IPS-20b (cell line): Measurements from ENCODE around the gene SND1.
A peak's percentile ranks its signal among the peaks of the same experiment; 100 is the strongest.
"Not testable (repeated sequence)": the region's sequence is repeated elsewhere in the genome, so short reads cannot be mapped to it uniquely, and the experiment has no call there.

Source experiments
- H3K27ac ChIP-seq: one replicate; pipeline ENCODE4 v1.5.1; 2013; ENCODE audit warnings: low read length
- H3K27me3 ChIP-seq: 2 replicates; pipeline ENCODE4 v1.6.1; 2013; ENCODE audit warnings: mild to moderate bottlenecking, low read length, inconsistent platforms; ENCODE audit not compliant: insufficient read depth
- H3K36me3 ChIP-seq: 2 replicates; pipeline ENCODE4 v1.6.1; 2013; ENCODE audit warnings: low read depth, mild to moderate bottlenecking, inconsistent platforms, low read length, moderate library complexity; ENCODE audit not compliant: insufficient read depth
- H3K4me1 ChIP-seq: 2 replicates; pipeline ENCODE4 v1.6.1; 2013; ENCODE audit warnings: mild to moderate bottlenecking, control low read depth, inconsistent platforms, low read length, moderate library complexity; ENCODE audit not compliant: insufficient read depth
- H3K4me3 ChIP-seq: 2 replicates; pipeline ENCODE4 v1.5.1; 2013; ENCODE audit warnings: mild to moderate bottlenecking, low read length, inconsistent platforms
- H3K9ac ChIP-seq: 2 replicates; pipeline ENCODE4 v1.6.1; 2013; ENCODE audit warnings: low read depth, mild to moderate bottlenecking, inconsistent platforms, low read length, moderate library complexity
- H3K9me3 ChIP-seq: 2 replicates; pipeline ENCODE4 v1.6.1; 2013; ENCODE audit warnings: mild to moderate bottlenecking, low read depth, low read length, inconsistent platforms; ENCODE audit not compliant: insufficient read depth

SND1 gene

DNA sequence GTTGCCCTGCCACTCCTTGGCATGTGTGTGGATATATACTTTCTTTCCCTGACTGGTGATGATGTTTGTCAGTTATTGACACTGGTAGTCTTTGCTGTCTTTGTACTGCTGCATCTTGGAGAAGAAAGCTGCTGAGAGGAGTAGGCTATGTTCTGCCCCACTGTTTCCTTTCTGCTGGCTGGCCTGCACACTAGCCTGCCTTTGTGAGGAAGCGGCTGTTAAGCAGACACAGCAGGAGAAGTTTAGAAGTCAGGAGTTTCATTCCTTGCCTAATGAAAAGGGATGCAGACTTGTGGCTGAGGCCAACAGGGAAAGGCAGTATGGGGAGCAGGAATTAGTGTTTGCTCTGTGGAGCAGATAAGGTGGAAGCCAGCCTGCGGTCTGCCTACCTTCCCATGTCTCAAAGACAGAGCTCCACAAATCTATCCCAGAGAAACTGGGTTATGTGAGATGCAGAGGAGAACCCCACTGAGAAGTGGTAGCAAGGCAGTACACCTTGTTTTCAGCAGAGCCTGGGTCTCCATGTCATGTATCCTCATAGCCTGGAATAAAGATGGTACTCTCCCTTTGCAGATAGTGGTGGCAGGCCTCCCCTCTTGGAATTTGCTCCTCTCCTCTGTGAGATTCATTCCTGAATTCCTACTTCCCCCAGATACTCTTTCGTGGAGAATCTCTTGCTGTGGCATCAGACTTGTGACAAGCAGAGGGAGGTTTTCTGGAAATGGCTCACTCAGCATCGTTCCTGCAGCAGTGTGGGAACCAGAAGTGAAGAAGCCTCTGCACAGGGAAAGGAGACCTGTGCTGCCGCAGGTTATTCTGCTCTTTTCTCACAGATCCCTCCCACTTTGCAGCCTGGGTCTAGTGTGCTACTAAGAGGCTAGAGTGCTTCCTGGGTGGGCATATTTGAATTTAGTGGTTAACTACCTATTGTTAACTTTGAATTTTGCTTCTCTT is 249.0 kb downstream of the SND1 start:
- Histone ChIP-seq H3K9me3 (no peaks in the 10 kb centered on the region), H3K27ac (no peak overlapping the region), H3K27me3 (no peaks in the 10 kb centered on the region), H3K4me3 (peak overlapping the region; percentile 29; the same call in 1 of the 2 replicates), H3K36me3 (peaks cover 9% of the 10 kb centered on the region; the same call in 1 of the 2 replicates), H3K9ac (peak overlapping the region; percentile 29; the same call in 1 of the 2 replicates), H3K4me1 (peaks cover 63% of the 10 kb centered on the region)

DNA sequence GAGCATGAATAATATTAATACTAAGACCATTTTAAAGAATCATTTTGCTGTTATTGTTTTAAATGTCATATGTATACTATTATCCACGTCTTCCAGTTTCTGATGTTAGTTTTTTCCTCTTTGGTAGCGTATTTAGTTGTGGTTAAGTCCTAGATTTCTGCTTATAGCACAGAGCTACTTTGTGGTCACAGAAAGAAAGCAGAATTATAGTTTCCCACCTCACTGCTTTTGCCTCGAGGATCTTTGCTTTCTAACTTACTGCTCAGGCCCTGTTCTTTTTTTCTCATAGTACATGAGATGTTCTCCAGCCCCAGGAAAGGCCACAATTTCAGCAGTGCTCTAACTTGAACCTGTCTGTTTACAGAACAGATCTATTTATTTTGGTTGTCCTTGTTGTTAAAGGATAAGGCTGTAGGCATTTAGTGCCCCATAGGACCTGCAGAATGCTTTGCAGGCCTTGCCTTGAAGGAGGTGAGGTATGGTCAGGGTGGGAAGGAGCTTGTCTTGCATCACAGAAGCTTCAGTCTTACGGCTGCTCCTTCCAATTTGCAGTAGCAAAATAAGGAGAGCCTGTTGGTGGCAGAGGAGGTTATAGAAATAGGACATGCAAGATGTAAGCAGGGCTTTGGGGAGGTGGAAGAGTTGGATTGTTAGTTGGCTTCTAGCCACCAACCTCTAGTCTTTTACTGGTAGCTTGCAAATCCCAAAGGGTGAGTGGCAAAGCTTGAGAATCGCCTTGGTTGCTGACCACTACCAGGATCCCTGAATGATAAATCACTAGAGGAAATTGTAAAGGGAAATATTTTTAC is 250.1 kb downstream of the SND1 start:
- no peak overlapping the region for H3K27ac ChIP-seq
- no peaks in the 10 kb centered on the region for H3K27me3 ChIP-seq
- H3K9me3 ChIP-seq, result no peaks in the 10 kb centered on the region
- peak overlapping the region; percentile 29; the same call in 1 of the 2 replicates for H3K4me3 ChIP-seq
- peaks cover 9% of the 10 kb centered on the region; the same call in 1 of the 2 replicates for H3K36me3 ChIP-seq
- peaks cover 58% of the 10 kb centered on the region for H3K4me1 ChIP-seq
- H3K9ac ChIP-seq, result no peak overlapping the region

- not testable (repeated sequence) for H3K27me3 ChIP-seq, H3K36me3 ChIP-seq, H3K27ac ChIP-seq, H3K9me3 ChIP-seq, H3K9ac ChIP-seq, H3K4me3 ChIP-seq
- H3K4me1 ChIP-seq, result peaks cover 58% of the 10 kb centered on the region
Measured at GRCh38 chr7:127902753-127903152, 250.8 kb downstream of the SND1 start.

DNA sequence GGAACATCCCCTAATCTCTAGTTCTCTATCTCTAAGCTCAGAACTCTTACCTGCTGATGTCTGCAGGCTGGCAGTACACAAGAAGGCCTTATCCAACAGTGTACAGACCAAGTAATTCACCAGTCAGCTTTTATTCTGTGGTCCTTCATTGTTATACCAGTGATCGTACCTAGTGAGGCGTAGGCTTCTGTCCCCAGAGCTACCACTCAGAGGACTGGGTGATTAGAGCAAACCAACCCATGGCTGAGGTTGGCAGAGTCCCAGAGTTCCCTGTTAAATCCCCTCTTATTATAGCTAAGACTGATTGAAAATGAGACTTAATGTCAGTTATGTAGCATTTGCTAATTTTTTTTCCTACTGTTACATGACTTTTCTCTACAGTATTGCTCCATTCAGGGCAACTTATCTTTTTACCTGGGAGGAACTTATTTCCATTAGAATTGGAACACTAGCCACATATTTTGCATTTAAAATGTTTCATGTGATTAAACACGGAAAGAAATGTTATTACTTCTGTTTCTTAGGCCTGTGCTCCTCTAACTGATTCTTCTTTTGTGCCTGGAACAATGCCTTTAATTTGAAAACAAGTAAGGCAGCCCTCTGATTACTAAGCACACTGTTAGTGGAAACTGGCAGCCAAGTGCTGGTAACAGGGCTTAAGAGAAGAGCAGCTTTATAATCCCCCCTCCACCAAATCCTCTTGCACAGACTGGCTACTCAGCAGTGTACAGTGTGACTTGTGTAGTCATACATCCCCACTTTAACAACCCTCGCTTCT is 252.1 kb downstream of the SND1 start:
- Histone ChIP-seq H3K9ac (peak overlapping the region; percentile 24; the same call in 1 of the 2 replicates), H3K4me3 (peak overlapping the region; percentile 11; the same call in 1 of the 2 replicates), H3K36me3 (peaks cover 9% of the 10 kb centered on the region; the same call in 1 of the 2 replicates), H3K27me3 (no peaks in the 10 kb centered on the region), H3K9me3 (no peaks in the 10 kb centered on the region), H3K4me1 (peaks cover 55% of the 10 kb centered on the region), H3K27ac (no peak overlapping the region)

DNA sequence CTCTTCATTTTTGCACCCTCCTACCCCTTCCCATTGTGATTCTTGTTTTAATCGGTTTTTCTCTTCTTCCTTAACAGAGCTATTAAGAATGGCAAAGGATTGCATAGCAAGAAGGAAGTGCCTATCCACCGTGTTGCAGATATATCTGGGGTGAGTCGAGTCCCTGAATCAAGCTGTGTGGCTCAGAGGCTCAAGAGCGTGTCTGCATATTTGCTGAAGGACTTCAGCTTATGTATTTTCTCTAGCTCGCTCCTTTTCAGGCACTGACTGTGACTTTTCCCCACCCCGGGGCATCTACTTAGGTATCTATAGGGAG is 252.6 kb downstream of the SND1 start:
- Histone ChIP-seq H3K4me1 (peaks cover 51% of the 10 kb centered on the region), H3K9ac (peak overlapping the region; percentile 24; the same call in 1 of the 2 replicates), H3K9me3 (no peaks in the 10 kb centered on the region), H3K36me3 (peaks cover 9% of the 10 kb centered on the region; the same call in 1 of the 2 replicates), H3K27me3 (no peaks in the 10 kb centered on the region), H3K4me3 (peak overlapping the region; percentile 11; the same call in 1 of the 2 replicates), H3K27ac (no peak overlapping the region)

GRCh38 chr7:127905021-127905420 is 253.0 kb downstream of the SND1 start:
- H3K27ac ChIP-seq, result no peak overlapping the region
- no peaks in the 10 kb centered on the region for H3K27me3 ChIP-seq
- no peaks in the 10 kb centered on the region for H3K9me3 ChIP-seq
- H3K4me1 ChIP-seq, result peaks cover 47% of the 10 kb centered on the region
- H3K9ac ChIP-seq, result peak overlapping the region; percentile 24; the same call in 1 of the 2 replicates
- no peak overlapping the region for H3K4me3 ChIP-seq
- peaks cover 9% of the 10 kb centered on the region; the same call in 1 of the 2 replicates for H3K36me3 ChIP-seq

DNA sequence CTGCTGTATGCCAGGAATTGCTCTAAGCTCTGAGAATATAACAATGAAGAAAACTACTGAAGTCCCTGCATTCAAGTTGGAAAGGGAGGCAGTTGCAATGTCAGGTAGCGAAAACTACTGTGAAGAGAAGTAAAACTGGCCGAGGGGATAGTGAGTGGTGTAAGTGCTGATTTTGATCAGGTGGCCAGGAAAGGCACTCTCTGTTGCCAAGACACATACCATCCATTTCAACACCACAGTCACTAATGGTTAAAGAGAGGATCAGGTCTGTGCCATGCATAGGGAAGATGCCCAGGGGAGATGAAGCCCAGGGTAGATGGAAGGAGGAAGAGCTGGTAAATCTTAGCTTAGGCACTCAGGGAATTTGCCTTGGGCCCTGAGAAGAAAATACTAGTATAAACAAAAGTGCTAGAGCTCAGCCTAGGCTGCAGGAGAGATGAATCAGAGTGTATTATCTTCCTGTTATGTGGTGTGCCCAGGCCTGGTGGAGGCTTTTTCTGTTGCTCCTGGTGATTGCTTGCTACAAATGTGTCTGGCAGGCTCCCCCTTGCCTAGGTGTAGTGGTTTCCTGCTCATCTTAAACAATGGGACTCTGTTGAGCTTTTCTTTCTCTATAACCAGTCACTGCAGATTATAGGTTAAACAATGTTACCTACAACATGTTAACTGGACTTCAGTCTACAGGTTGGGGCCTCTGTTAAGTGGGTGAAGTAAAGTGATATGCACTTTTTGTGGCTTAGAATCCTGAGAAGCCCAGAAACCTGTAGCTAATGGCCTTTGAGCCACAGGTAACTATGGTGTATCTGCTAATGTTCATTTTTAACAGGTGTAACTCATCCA is 253.7 kb downstream of the SND1 start:
- H3K4me1 ChIP-seq, result peaks cover 40% of the 10 kb centered on the region

DNA sequence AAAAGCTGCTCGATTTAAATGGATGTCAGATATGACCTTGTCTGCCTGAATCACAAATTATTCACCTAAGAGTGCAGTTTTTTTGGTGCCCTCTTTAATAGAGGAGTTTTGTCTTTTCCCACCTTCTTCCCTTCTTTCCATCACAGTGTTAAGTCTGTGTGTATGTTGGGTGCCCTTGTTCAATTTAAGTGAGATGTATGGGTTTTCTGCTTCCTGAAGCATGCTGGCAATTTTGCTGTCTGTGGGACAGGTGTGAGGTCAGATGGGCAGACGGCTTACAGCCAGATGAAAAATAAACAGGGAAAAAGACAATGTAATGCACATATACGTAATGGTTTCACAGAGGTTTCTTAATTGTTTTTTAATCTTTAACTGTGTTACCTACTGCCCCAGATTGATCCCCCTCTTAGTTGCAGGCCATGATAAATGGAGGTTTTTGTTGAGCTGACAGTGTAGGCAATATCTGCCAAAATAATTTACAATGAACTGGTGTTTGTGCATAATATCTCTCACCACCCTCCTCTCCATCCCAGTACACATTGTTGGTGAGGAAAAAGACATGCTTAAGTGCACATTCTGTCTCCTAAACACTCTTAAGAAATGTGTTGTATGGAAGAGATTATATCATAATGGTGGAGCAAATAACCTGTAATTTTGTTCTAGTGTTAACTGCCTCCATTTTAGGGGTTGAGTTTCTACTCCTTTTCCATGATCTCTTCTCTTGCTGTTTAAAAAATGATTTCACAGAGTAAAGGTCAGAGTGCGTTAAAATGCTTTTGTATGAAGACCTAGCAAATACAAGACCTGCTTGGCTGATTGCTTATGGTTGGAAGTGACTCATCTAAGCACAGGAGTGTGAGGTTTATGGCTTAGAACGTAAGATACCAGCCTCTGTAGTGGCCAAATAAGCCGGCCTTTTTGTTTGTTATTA is 255.4 kb downstream of the SND1 start:
- H3K9ac ChIP-seq, result no peak overlapping the region
- no peaks in the 10 kb centered on the region for H3K27me3 ChIP-seq
- H3K36me3 ChIP-seq, result peaks cover 9% of the 10 kb centered on the region; the same call in 1 of the 2 replicates
- H3K9me3 ChIP-seq, result no peaks in the 10 kb centered on the region
- no peak overlapping the region for H3K4me3 ChIP-seq
- H3K4me1 ChIP-seq, result peaks cover 26% of the 10 kb centered on the region
- no peak overlapping the region for H3K27ac ChIP-seq

More for the DNA sequence above, 253.7 kb downstream of the SND1 start:
- peaks cover 9% of the 10 kb centered on the region; the same call in 1 of the 2 replicates for H3K36me3 ChIP-seq
- no peak overlapping the region for H3K27ac ChIP-seq
- no peak overlapping the region for H3K4me3 ChIP-seq
- H3K9ac ChIP-seq, result no peak overlapping the region
- no peaks in the 10 kb centered on the region for H3K27me3 ChIP-seq
- no peaks in the 10 kb centered on the region for H3K9me3 ChIP-seq

DNA sequence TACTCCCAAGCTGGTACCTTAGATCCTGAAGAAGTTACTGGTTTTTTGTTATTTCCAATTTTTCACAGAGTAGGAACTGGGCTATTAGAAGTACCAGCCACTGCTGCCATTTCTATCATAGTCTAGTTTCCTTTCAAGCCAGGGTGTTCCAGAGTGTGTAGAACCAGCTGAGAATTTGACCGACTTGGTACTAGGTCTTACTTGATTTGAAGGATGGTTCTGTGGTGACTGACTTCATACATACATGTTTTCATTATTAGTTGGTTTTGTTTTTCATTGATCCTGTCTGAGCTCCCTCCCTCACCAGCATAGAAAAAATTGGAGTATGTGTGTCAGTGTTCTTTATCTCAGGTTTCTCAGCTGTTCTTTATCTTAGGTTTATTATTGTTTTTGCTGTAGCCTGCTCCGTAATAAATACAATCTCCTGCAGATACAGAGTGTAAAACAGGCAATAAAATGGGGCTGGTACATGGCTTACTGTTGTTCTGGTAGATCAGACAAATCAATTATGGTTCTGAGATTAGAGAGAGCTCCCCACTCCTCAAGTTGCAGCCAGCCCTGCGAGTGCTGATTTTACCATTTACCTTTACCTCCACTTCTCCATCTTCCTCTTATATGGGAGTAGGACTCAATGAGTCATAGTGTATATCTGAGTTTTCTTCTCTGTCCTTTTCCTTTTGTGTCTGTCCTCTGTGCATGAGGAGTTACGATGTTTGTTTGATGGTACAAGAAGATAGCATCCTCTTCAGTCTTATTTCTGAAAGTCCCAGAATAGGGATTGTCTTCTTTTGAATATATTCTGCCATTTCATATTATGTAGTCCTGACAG is 256.6 kb downstream of the SND1 start:
- Histone ChIP-seq H3K4me1 (peaks cover 31% of the 10 kb centered on the region), H3K9me3 (no peaks in the 10 kb centered on the region), H3K27me3 (no peaks in the 10 kb centered on the region), H3K4me3 (no peak overlapping the region), H3K27ac (no peak overlapping the region), H3K36me3 (peaks cover 9% of the 10 kb centered on the region; the same call in 1 of the 2 replicates), H3K9ac (no peak overlapping the region)
